SU-DHL-6 (cell line): ENCODE measurements around the gene SRXN1.

Source experiments
- H2AFZ ChIP-seq: fragments of 200-600 bp; sonication (generic); 2 replicates; pipeline ENCODE4 v1.6.1; 2014; ENCODE audit warnings: low read depth, mild to moderate bottlenecking, moderate library complexity, mixed read lengths, antibody characterized with exemption, low read length; ENCODE audit not compliant: severe bottlenecking
- H3F3A ChIP-seq: fragments of 200-600 bp; shearing (Covaris generic); 2 replicates; pipeline ENCODE4 v1.6.0; 2016; ENCODE audit warnings: antibody characterized with exemption, mild to moderate bottlenecking; ENCODE audit not compliant: insufficient read depth
- H3K27ac ChIP-seq: fragments of 200-600 bp; sonication (generic); 2 replicates; pipeline ENCODE4 v1.5.1; 2016; ENCODE audit warnings: low read depth, mild to moderate bottlenecking, low read length, moderate library complexity, mixed read lengths
- H3K27me3 ChIP-seq: fragments of 200-600 bp; sonication (generic), shearing (Covaris generic); 2 replicates; pipeline ENCODE4 v1.6.0; 2014; ENCODE audit warnings: mild to moderate bottlenecking, low read length
- H3K36me3 ChIP-seq: fragments of 200-600 bp; sonication (generic); 2 replicates; pipeline ENCODE4 v1.6.1; 2014; ENCODE audit warnings: mild to moderate bottlenecking, low read length, mixed read lengths
- H3K4me2 ChIP-seq: fragments of 300-600, 200-600 bp; shearing (Covaris generic), sonication (generic); 2 replicates; pipeline ENCODE4 v1.6.0; 2014; ENCODE audit warnings: low read length, low read depth, mild to moderate bottlenecking; ENCODE audit not compliant: poor library complexity, severe bottlenecking
- H3K4me3 ChIP-seq: fragments of 200-600 bp; sonication (generic); 2 replicates; pipeline ENCODE4 v1.5.1; 2014; ENCODE audit warnings: antibody characterized with exemption, low read length, mild to moderate bottlenecking, mixed read lengths; ENCODE audit not compliant: insufficient read depth, poor library complexity, severe bottlenecking
- H3K79me2 ChIP-seq: fragments of 200-600 bp; sonication (generic); 2 replicates; pipeline ENCODE4 v1.6.1; 2014; ENCODE audit warnings: mild to moderate bottlenecking, low read length, moderate library complexity; ENCODE audit not compliant: insufficient read depth
- H3K9ac ChIP-seq: fragments of 200-600 bp; sonication (generic); 2 replicates; pipeline ENCODE4 v1.7.0; 2014; ENCODE audit warnings: mild to moderate bottlenecking, low read length
- H3K9me2 ChIP-seq: fragments of 200-600 bp; sonication (generic); replicated peaks from 2 replicates; pipeline ENCODE4 v1.6.1; 2014; ENCODE audit warnings: low read length; ENCODE audit not compliant: insufficient read depth
- H3K9me3 ChIP-seq: fragments of 200-600 bp; sonication (generic); 2 replicates; pipeline ENCODE4 v1.6.1; 2014; ENCODE audit warnings: low read length, mixed read lengths; ENCODE audit not compliant: insufficient read depth
- H4K20me1 ChIP-seq: fragments of 200-600 bp; sonication (generic); 2 replicates; pipeline ENCODE4 v1.6.1; 2014; ENCODE audit warnings: low read depth, mild to moderate bottlenecking, antibody characterized with exemption, low read length, moderate library complexity, mixed read lengths
- EZH2phosphoT487 ChIP-seq: fragments of 200-600 bp; sonication (generic), shearing (Covaris generic); conservative IDR thresholded peaks from 2 replicates; pipeline ENCODE4 v1.6.1; 2018; ENCODE audit warnings: mild to moderate bottlenecking, antibody characterized with exemption, low read length, moderate library complexity, mixed read lengths
- TF ChIP-seq, protein P1 (sequence below): fragments of 200-600 bp; sonication (generic); IDR thresholded peaks from one replicate; pipeline ENCODE4 v1.5.1; 2017; ENCODE audit warnings: antibody characterized with exemption, mild to moderate bottlenecking, low read length, moderate library complexity; ENCODE audit not compliant: insufficient read depth, poor library complexity, severe bottlenecking

SRXN1 gene

DNA sequence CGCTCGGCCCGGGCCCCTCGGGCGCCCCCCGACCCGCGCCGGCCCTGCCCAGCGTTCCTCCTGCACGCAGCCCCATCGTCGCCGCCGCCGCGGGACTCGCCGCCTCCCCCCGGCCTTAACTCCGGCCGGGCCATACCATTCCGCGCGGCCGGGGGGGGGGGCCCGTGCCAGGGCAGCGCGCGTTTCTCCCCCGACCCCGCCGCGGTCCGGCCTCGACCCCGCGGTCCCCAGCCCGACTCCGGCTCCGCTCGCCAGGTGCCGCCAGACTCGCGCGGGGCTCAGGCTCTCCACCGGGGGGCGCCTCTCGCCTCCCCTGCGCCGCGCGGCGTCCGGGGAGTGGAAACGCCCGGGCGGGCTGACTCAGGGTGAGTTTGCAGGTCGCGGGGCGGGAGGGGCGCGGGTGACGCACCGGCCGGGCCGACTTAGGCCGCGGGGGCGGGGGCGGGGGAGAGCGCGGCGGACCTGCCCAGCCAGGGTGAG is at the start of gene SRXN1:
SRXN1 (minus strand) TSS at position 91 of the 480 bp plus-strand sequence; CDS start at position 76, 15 bp downstream.
- Histone ChIP-seq H3K79me2 (peaks cover 12% of the 10 kb centered on the region; the same call in 1 of the 2 replicates), H3K27me3 (no peaks in the 10 kb centered on the region), H3F3A (no peaks in the 10 kb centered on the region), H3K9ac (peak within 1 kb of the TSS; percentile 75), H3K4me3 (peak within 1 kb of the TSS; percentile 74), H3K9me3 (no peaks in the 10 kb centered on the region), H4K20me1 (no peaks in the 10 kb centered on the region), H3K4me2 (peak within 1 kb of the TSS; percentile 85), H3K27ac (peak within 1 kb of the TSS; percentile 14; the same call in 1 of the 2 replicates), H3K9me2 (no peaks in the 10 kb centered on the region), H3K36me3 (no peaks in the 10 kb centered on the region), H2AFZ (peak within 1 kb of the TSS; percentile 63)
- TF ChIP-seq, protein P1, sequence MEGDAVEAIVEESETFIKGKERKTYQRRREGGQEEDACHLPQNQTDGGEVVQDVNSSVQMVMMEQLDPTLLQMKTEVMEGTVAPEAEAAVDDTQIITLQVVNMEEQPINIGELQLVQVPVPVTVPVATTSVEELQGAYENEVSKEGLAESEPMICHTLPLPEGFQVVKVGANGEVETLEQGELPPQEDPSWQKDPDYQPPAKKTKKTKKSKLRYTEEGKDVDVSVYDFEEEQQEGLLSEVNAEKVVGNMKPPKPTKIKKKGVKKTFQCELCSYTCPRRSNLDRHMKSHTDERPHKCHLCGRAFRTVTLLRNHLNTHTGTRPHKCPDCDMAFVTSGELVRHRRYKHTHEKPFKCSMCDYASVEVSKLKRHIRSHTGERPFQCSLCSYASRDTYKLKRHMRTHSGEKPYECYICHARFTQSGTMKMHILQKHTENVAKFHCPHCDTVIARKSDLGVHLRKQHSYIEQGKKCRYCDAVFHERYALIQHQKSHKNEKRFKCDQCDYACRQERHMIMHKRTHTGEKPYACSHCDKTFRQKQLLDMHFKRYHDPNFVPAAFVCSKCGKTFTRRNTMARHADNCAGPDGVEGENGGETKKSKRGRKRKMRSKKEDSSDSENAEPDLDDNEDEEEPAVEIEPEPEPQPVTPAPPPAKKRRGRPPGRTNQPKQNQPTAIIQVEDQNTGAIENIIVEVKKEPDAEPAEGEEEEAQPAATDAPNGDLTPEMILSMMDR = peak; percentile 83
- no peak for TF ChIP-seq EZH2phosphoT487

DNA sequence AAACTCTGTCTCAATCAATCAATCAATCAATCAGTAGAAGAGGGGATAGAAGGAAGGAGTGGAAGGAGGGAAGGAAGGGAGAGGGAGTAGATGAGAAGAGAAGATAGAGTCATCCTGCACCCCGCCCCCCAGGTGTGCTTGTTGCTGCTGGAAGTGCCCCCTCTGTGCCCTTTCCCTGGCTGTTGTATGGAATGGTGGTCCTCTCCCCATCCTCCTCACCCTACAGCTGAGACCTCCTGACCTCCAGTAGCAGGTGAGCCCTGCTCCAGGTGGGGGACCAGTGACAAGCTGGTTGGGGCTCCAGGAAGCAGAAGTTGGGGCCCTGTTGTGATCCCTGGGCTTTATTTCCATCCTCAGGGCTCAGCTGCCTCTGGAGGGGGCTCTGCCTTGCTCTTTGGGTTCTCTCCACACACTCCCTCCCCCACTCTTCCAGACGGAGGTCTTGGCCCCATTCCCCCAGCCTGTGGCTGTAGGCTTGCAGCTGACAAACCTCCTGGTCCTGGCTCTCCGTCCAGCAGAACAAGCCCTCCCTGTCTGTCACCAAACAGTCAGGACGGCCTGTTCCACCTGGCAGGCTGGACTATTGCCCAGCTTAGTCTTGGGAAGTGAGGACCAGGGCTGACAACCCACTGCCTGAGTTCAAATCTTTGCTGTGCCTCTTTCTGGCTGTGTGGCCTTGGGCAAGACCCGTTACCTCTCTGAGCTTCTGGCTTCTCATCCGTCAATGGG is 48.6 kb upstream of the SRXN1 start:
- H3K27ac ChIP-seq = no peak overlapping the region
- no peaks in the 10 kb centered on the region for H3F3A ChIP-seq
- H3K4me2 ChIP-seq = no peak overlapping the region
- H3K27me3 ChIP-seq = no peaks in the 10 kb centered on the region
- H4K20me1 ChIP-seq = no peaks in the 10 kb centered on the region
- H2AFZ ChIP-seq = no peak overlapping the region
- no peaks in the 10 kb centered on the region for H3K36me3 ChIP-seq
- no peaks in the 10 kb centered on the region for H3K9me2 ChIP-seq
- no peaks in the 10 kb centered on the region for H3K9me3 ChIP-seq
- TF ChIP-seq EZH2phosphoT487 = no peak
- TF ChIP-seq, protein P1 = no peak
- no peak overlapping the region for H3K4me3 ChIP-seq
- no peak overlapping the region for H3K9ac ChIP-seq
- H3K79me2 ChIP-seq = no peaks in the 10 kb centered on the region

DNA sequence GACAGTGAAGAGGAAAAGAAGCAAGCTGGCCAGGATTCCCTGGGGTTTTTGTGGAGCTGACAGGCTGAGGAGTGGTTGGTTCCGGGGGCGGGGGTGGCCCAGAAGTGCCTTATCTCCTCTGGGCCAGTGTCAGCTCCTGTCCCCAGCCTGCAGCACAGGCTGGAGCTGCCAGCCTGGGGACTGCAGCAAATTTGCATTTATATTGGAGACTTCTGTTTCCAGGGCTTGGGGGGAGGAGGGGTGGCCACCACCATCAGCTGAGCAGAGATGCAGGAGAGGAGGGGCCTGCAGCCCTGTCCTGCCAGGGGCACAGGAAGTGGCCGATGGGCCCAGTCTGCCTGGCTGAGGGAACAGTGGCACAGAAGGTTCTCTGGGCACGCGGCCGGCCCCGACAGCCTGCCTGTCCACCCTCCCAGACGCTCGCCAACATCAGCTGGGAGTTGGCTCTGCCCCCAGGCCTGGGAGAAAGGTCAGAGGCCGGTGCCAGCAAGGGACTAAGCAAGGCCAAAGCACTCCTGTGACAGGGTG is 46.9 kb upstream of the SRXN1 start:
- H3K79me2 ChIP-seq = no peaks in the 10 kb centered on the region
- H3K4me2 ChIP-seq = no peak overlapping the region
- no peaks in the 10 kb centered on the region for H3F3A ChIP-seq
- H3K27me3 ChIP-seq = no peaks in the 10 kb centered on the region
- no peaks in the 10 kb centered on the region for H4K20me1 ChIP-seq
- no peak overlapping the region for H3K4me3 ChIP-seq
- H3K9me3 ChIP-seq = no peaks in the 10 kb centered on the region
- H3K27ac ChIP-seq = no peak overlapping the region
- no peaks in the 10 kb centered on the region for H3K9me2 ChIP-seq
- no peak overlapping the region for H3K9ac ChIP-seq
- H3K36me3 ChIP-seq = no peaks in the 10 kb centered on the region
- no peak overlapping the region for H2AFZ ChIP-seq
- no peak for TF ChIP-seq EZH2phosphoT487
- TF ChIP-seq, protein P1 = no peak
